ENCODE data around the gene MEF2A.

MEF2A gene

DNA sequence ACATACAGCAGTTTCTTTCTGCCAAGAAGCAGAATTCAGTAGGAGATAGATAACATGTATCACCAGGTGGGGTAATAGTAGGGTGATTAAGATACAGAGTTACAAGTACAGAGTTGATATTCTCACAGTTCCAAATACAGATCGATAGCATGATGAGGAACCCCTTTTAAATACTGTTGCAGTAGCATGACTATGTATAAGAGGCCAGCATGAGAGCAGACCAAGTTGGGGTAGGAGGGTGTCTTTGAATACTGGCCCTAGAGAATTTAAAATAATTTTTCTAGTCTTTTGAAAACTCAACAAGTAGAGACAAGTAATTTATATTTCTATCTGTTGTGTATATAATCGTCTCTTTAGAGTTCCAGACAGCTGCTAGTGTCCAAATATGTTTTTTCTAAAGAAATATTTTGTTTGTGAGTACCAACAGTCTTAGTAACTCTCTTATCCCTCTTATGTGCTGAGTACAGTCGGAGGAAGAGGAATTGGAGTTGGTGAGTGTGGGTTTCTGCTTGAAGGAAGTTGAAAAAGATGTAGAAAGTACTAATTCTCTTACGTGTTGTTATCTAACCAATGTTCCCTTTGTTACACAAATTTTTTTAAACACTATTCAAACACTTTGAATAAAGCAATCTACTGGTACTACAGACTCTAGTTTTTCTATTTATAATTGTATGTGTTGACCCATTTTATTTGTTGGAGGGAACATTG is 137.3 kb downstream of the MEF2A start:
- no peaks in the 10 kb centered on the region for H3K36me3 ChIP-seq (ENCODE audit: control insufficient read depth, insufficient read depth, low read length)
- no peak overlapping the region for H3K9ac ChIP-seq (ENCODE audit: low read length)
- no peaks in the 10 kb centered on the region for H3K27me3 ChIP-seq (ENCODE audit: control insufficient read depth, insufficient read depth, low read length)
- H3K9me3 ChIP-seq (ENCODE audit: control insufficient read depth, low read length) = no peaks in the 10 kb centered on the region
- peaks cover 10% of the 10 kb centered on the region for H3K4me1 ChIP-seq (ENCODE audit: control insufficient read depth, insufficient read depth, low read length)
- H3K4me3 ChIP-seq (ENCODE audit: low read length) = no peak overlapping the region

- Histone ChIP-seq H3K36me3 (ENCODE audit: control insufficient read depth, insufficient read depth, low read length) (no peaks in the 10 kb centered on the region), H3K27me3 (ENCODE audit: control insufficient read depth, insufficient read depth, low read length) (no peaks in the 10 kb centered on the region), H3K4me1 (ENCODE audit: control insufficient read depth, insufficient read depth, low read length) (peaks cover 17% of the 10 kb centered on the region), H3K9me3 (ENCODE audit: control insufficient read depth, low read length) (no peaks in the 10 kb centered on the region), H3K4me3 (ENCODE audit: low read length) (no peak overlapping the region), H3K9ac (ENCODE audit: low read length) (peak overlapping the region; percentile 12)
Measured at GRCh38 chr15:99703603-99704443, 138.0 kb downstream of the MEF2A start.

DNA sequence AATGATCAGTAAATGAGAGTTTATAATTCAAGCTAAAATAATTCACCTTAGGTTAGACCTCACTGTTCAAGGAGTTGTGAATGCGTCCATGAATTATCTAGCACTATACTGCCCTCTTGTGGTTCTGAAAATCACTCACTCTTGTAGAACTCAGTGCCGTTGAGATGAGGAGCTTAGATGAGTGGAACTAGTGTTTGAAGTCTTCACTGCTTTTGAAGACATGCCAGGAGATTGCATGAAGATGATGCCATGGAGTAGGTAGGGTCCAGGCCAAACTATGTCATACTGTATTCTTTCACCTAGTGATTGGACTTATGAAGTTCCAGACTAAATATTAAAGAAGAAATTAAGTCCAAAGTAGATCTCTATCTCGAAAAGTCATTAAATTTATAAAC is 138.7 kb downstream of the MEF2A start:
- peak overlapping the region; percentile 12 for H3K9ac ChIP-seq (ENCODE audit: low read length)
- H3K4me3 ChIP-seq (ENCODE audit: low read length) = no peak overlapping the region
- H3K27me3 ChIP-seq (ENCODE audit: control insufficient read depth, insufficient read depth, low read length) = no peaks in the 10 kb centered on the region
- H3K4me1 ChIP-seq (ENCODE audit: control insufficient read depth, insufficient read depth, low read length) = peaks cover 22% of the 10 kb centered on the region
- no peaks in the 10 kb centered on the region for H3K36me3 ChIP-seq (ENCODE audit: control insufficient read depth, insufficient read depth, low read length)
- no peaks in the 10 kb centered on the region for H3K9me3 ChIP-seq (ENCODE audit: control insufficient read depth, low read length)

- Histone ChIP-seq H3K4me1 (ENCODE audit: control insufficient read depth, insufficient read depth, low read length) (peaks cover 22% of the 10 kb centered on the region), H3K4me3 (ENCODE audit: low read length) (no peak overlapping the region), H3K9me3 (ENCODE audit: control insufficient read depth, low read length) (no peaks in the 10 kb centered on the region), H3K36me3 (ENCODE audit: control insufficient read depth, insufficient read depth, low read length) (peaks cover 8% of the 10 kb centered on the region), H3K9ac (ENCODE audit: low read length) (no peak overlapping the region), H3K27me3 (ENCODE audit: control insufficient read depth, insufficient read depth, low read length) (no peaks in the 10 kb centered on the region)
Measured at GRCh38 chr15:99706557-99707303, 140.9 kb downstream of the MEF2A start.

GRCh38 chr15:99707473-99708270 is 141.9 kb downstream of the MEF2A start:
- Histone ChIP-seq H3K27me3 (ENCODE audit: control insufficient read depth, insufficient read depth, low read length) (no peaks in the 10 kb centered on the region), H3K9ac (ENCODE audit: low read length) (no peak overlapping the region), H3K4me3 (ENCODE audit: low read length) (no peak overlapping the region), H3K4me1 (ENCODE audit: control insufficient read depth, insufficient read depth, low read length) (peaks cover 22% of the 10 kb centered on the region), H3K9me3 (ENCODE audit: control insufficient read depth, low read length) (no peaks in the 10 kb centered on the region), H3K36me3 (ENCODE audit: control insufficient read depth, insufficient read depth, low read length) (peaks cover 12% of the 10 kb centered on the region)

- Histone ChIP-seq H3K4me1 (ENCODE audit: control insufficient read depth, insufficient read depth, low read length) (peaks cover 17% of the 10 kb centered on the region), H3K4me3 (ENCODE audit: low read length) (no peak overlapping the region), H3K9me3 (ENCODE audit: control insufficient read depth, low read length) (no peaks in the 10 kb centered on the region), H3K9ac (ENCODE audit: low read length) (peak overlapping the region; percentile 2), H3K36me3 (ENCODE audit: control insufficient read depth, insufficient read depth, low read length) (peaks cover 16% of the 10 kb centered on the region), H3K27me3 (ENCODE audit: control insufficient read depth, insufficient read depth, low read length) (no peaks in the 10 kb centered on the region)
Measured at GRCh38 chr15:99708563-99708962, 142.8 kb downstream of the MEF2A start.

- Histone ChIP-seq H3K4me3 (ENCODE audit: low read length) (no peak overlapping the region), H3K36me3 (ENCODE audit: control insufficient read depth, insufficient read depth, low read length) (peaks cover 16% of the 10 kb centered on the region), H3K9ac (ENCODE audit: low read length) (no peak overlapping the region), H3K27me3 (ENCODE audit: control insufficient read depth, insufficient read depth, low read length) (no peaks in the 10 kb centered on the region), H3K4me1 (ENCODE audit: control insufficient read depth, insufficient read depth, low read length) (peaks cover 17% of the 10 kb centered on the region), H3K9me3 (ENCODE audit: control insufficient read depth, low read length) (no peaks in the 10 kb centered on the region)
Measured at GRCh38 chr15:99709243-99709986, 143.6 kb downstream of the MEF2A start.

DNA sequence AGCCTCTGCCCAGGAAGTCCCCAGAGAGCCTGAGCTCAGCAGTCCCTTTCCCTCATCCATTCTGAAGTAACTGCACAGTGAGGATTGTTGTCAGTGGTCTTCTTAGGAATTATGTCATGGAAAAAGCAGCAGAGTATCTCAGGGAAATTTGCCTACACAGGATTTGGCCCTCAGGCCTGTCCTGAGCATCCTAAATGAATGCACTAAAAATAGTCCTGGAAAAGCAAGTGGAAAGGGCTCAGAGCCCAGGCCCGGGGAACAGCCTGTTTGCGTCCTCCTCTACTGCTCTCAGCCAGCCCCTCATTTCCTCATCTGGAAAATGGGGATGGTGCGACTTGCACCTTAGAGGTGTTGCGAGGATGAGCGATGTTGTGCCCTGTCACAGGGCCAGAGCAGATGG is 145.8 kb downstream of the MEF2A start:
- Histone ChIP-seq H3K36me3 (ENCODE audit: control insufficient read depth, insufficient read depth, low read length) (peaks cover 16% of the 10 kb centered on the region), H3K9me3 (ENCODE audit: control insufficient read depth, low read length) (no peaks in the 10 kb centered on the region), H3K4me3 (ENCODE audit: low read length) (no peak overlapping the region), H3K27me3 (ENCODE audit: control insufficient read depth, insufficient read depth, low read length) (no peaks in the 10 kb centered on the region), H3K9ac (ENCODE audit: low read length) (no peak overlapping the region), H3K4me1 (ENCODE audit: control insufficient read depth, insufficient read depth, low read length) (peaks cover 17% of the 10 kb centered on the region)

- Histone ChIP-seq H3K36me3 (ENCODE audit: control insufficient read depth, insufficient read depth, low read length) (peaks cover 16% of the 10 kb centered on the region), H3K4me1 (ENCODE audit: control insufficient read depth, insufficient read depth, low read length) (peaks cover 17% of the 10 kb centered on the region), H3K4me3 (ENCODE audit: low read length) (no peak overlapping the region), H3K9me3 (ENCODE audit: control insufficient read depth, low read length) (no peaks in the 10 kb centered on the region), H3K27me3 (ENCODE audit: control insufficient read depth, insufficient read depth, low read length) (no peaks in the 10 kb centered on the region), H3K9ac (ENCODE audit: low read length) (no peak overlapping the region)
Measured at GRCh38 chr15:99712415-99712814, 146.6 kb downstream of the MEF2A start.

- Histone ChIP-seq H3K9me3 (ENCODE audit: control insufficient read depth, low read length) (no peaks in the 10 kb centered on the region), H3K4me1 (ENCODE audit: control insufficient read depth, insufficient read depth, low read length) (no peaks in the 10 kb centered on the region), H3K4me3 (ENCODE audit: low read length) (no peak overlapping the region), H3K9ac (ENCODE audit: low read length) (no peak overlapping the region), H3K27me3 (ENCODE audit: control insufficient read depth, insufficient read depth, low read length) (no peaks in the 10 kb centered on the region), H3K36me3 (ENCODE audit: control insufficient read depth, insufficient read depth, low read length) (peaks cover 8% of the 10 kb centered on the region)
Measured at GRCh38 chr15:99716540-99717095, 150.8 kb downstream of the MEF2A start.
